Activated B cell treated with CpG ODN at 0.5 μM for 24 hours (primary cell): ENCODE data around the gene FAM43B. TPM values are rescaled to one million over a fixed set of nuclear protein-coding genes. Genes with fewer than 3 reads are reported as not detected.

Experiments
- ATAC-seq: fragments of 200-7000 bp; cut with Tn5 transposase; one replicate; pipeline ENCODE4 v1.10.0; 2021; ENCODE audit warnings: low read depth, mild to moderate bottlenecking, moderate library complexity
- CTCF ChIA-PET: fragments of 350-600 bp; sonication (Branson Sonifier 250); formaldehyde crosslinking; loops from one replicate; lab custom pipeline; 2021; ENCODE audit warnings: antibody characterized with exemption; lab: Charles Lee
- POLR2A ChIA-PET: fragments of 350-600 bp; sonication (Branson Sonifier 250); formaldehyde crosslinking; loops from one replicate; lab custom pipeline; 2021; ENCODE audit warnings: antibody characterized with exemption; lab: Charles Lee
- DNase-seq: peaks from one replicate; pipeline ENCODE4 v3.0.0; 2022
- H3K27ac Mint-ChIP-seq: one replicate; pipeline ENCODE4 v1.8.0; 2020; ENCODE audit warnings: mixed read lengths
- H3K27me3 Mint-ChIP-seq: one replicate; pipeline ENCODE4 v1.8.0; 2021; ENCODE audit warnings: mixed read lengths
- H3K36me3 Mint-ChIP-seq: one replicate; pipeline ENCODE4 v1.8.0; 2021; ENCODE audit warnings: low read depth, mixed read lengths
- H3K4me1 Mint-ChIP-seq: one replicate; pipeline ENCODE4 v1.8.0; 2021; ENCODE audit warnings: mixed read lengths
- H3K4me3 Mint-ChIP-seq: one replicate; pipeline ENCODE4 v1.8.0; 2020; ENCODE audit warnings: mild to moderate bottlenecking, mixed read lengths
- H3K9me3 Mint-ChIP-seq: one replicate; pipeline ENCODE4 v1.8.0; 2020; ENCODE audit warnings: mixed read lengths
- CTCF ChIP-seq: fragments of 200-600 bp; IDR thresholded peaks from one replicate; pipeline ENCODE4 v1.8.0; 2022; ENCODE audit warnings: antibody characterized with exemption, mild to moderate bottlenecking
- intact Hi-C: fragments of 100-400 bp; cut with micrococcal nuclease; formaldehyde crosslinking; loops from one replicate; pipeline ENCODE4 v1.15.1; 2024
- total RNA-seq: library from RNA; stranded (reverse); gene quantifications from 2 replicates; pipeline ENCODE4 v1.2.3, GENCODE V29; 2022

The FAM43B gene
- total RNA-seq, 1 donor from 2014 or later = not detected

GRCh38 chr1:20587661-20588053 lies 35.3 kb downstream of the FAM43B start:
- Mint-ChIP-seq H3K36me3 (no peaks in the 10 kb centered on the region), H3K9me3 (peaks cover 3% of the 10 kb centered on the region), H3K27me3 (peaks cover 56% of the 10 kb centered on the region), H3K4me1 (no peaks in the 10 kb centered on the region), H3K27ac (no peak overlapping the region), H3K4me3 (no peak overlapping the region)
- ChIA-PET CTCF (no interaction called here), POLR2A (no interaction called here)
- DNase-seq = no peak
- ATAC-seq = no peak
- intact Hi-C loops = no loop called here
- TF ChIP-seq CTCF = no peak

DNA sequence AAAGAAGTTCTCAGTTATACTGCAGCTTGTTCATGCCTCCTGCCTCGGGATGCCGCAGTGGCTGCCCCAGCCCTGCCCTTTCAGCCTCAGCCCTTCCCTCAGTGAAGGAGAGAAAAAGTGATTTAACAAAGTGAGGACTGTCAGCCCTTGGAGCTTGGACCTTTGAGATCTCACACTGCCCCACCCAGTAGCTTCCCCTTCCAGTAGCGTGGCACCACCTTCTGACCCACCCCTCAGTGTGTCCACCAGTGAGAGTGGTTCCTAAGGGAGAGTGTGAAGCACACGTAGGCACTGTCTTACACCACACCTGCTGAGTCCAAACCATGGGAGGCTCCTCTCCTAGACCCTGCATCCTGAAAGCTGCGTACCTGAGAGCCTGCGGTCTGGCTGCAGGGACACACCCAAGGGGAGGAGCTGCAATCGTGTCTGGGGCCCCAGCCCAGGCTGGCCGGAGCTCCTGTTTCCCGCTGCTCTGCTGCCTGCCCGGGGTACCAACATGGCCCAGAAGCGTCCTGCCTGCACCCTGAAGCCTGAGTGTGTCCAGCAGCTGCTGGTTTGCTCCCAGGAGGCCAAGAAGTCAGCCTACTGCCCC lies 36.4 kb downstream of the FAM43B start, which contains the start of gene CDA:
TSS of gene CDA (plus strand) at position 464 of the 592 bp plus-strand sequence. CDS start at position 497, 33 bp downstream.
- Mint-ChIP-seq H3K9me3 (peaks cover 3% of the 10 kb centered on the region), H3K36me3 (no peaks in the 10 kb centered on the region), H3K27ac (no peak within 1 kb of the TSS), H3K4me3 (no peak within 1 kb of the TSS), H3K27me3 (peaks cover 54% of the 10 kb centered on the region), H3K4me1 (no peaks in the 10 kb centered on the region)
- TF ChIP-seq CTCF = no peak
- intact Hi-C loops = no loop called here
- DNase-seq = no peak
- CTCF ChIA-PET = no interaction called here
- no peak for ATAC-seq
- POLR2A ChIA-PET = no interaction called here

DNA sequence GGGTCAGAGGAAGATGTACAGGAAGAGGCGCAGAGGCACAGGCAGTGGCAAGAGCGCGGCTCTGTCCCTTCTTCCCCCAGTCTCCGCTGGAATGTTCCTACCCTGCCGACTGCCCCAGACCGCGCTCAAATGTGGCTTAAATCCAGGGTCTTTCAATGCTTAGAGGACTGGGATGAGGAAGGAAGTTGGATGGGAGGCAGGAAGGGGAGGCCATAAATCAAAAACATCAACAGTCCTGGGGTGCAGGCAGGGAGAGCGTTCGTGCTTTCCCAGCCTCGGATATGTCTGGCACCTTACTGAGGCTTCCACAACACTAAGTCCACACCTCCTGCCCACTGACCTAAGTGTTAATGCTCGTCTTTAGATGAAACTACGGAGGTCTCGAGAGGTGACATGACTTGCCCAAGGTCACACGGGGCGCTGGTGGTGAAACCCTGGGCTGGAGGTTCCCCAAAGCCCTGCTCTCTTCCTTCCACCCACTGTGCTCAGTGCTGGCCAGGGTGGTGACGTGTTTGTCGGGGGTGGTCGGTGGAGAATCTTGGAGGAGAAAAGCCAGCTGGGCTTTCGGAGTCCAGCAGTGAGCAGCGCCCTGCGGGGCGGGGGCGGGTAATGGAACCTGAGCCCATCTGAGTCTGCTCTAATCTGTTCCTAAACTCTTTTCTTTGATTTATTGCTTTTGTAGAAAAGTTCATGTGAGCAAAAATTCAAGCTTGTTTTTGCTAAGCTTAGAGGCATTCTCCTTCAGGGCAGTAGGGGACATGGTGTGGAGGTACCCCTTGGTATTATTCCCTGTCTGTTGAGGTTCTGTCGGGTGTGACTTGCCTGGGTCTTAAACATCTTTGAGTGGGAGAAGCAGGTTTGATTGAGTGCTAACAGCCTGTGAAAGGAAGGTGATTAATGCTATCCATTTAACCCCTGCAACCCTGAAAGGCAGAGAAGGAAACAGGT lies 37.2 kb downstream of the FAM43B start:
- no peak for DNase-seq
- H3K27ac Mint-ChIP-seq = no peak overlapping the region
- no peak overlapping the region for H3K4me3 Mint-ChIP-seq
- peaks cover 52% of the 10 kb centered on the region for H3K27me3 Mint-ChIP-seq
- CTCF ChIA-PET = no interaction called here
- POLR2A ChIA-PET = no interaction called here
- peaks cover 3% of the 10 kb centered on the region for H3K9me3 Mint-ChIP-seq
- ATAC-seq = no peak
- intact Hi-C loops = no loop called here
- TF ChIP-seq CTCF = no peak
- H3K36me3 Mint-ChIP-seq = no peaks in the 10 kb centered on the region
- no peaks in the 10 kb centered on the region for H3K4me1 Mint-ChIP-seq

- no peaks in the 10 kb centered on the region for H3K4me1 Mint-ChIP-seq
- no peak for TF ChIP-seq CTCF
- ChIA-PET CTCF (no interaction called here), POLR2A (no interaction called here)
- no peak for ATAC-seq
- H3K36me3 Mint-ChIP-seq = no peaks in the 10 kb centered on the region
- peaks cover 46% of the 10 kb centered on the region for H3K27me3 Mint-ChIP-seq
- H3K9me3 Mint-ChIP-seq = peaks cover 3% of the 10 kb centered on the region
- intact Hi-C loops = no loop called here
- no peak overlapping the region for H3K4me3 Mint-ChIP-seq
- no peak for DNase-seq
- no peak overlapping the region for H3K27ac Mint-ChIP-seq
Measured at GRCh38 chr1:20590306-20590777, 38.0 kb downstream of the FAM43B start.

DNA sequence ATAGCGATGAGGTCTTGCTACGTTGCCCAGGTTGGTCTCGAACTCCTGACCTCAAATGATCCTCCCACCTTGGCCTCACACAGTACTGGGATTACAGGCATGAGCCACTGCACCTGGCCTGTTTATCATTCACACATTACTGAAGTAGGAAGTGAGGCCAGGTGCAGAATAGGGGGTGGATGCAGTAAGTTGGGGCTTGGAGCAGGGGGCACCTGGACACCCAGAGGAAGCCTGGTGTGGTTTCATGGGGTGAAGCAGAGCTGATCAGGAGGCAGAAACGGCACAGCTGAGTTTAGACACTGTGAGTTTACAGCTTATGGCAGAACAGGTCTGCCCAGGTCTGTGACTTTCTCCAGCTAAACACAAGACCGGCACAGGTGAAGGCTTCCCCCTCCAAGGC lies 41.4 kb downstream of the FAM43B start:
- no peak for TF ChIP-seq CTCF
- ATAC-seq (no peak), DNase-seq (no peak)
- H3K9me3 Mint-ChIP-seq = peaks cover under 1% of the 10 kb centered on the region
- no peak overlapping the region for H3K27ac Mint-ChIP-seq
- no peak overlapping the region for H3K4me3 Mint-ChIP-seq
- intact Hi-C loops = no loop called here
- H3K36me3 Mint-ChIP-seq = no peaks in the 10 kb centered on the region
- H3K27me3 Mint-ChIP-seq = peaks cover 33% of the 10 kb centered on the region
- ChIA-PET POLR2A (no interaction called here), CTCF (no interaction called here)
- no peaks in the 10 kb centered on the region for H3K4me1 Mint-ChIP-seq
